ENCODE measurements around the gene NAA15.

Gene NAA15

DNA sequence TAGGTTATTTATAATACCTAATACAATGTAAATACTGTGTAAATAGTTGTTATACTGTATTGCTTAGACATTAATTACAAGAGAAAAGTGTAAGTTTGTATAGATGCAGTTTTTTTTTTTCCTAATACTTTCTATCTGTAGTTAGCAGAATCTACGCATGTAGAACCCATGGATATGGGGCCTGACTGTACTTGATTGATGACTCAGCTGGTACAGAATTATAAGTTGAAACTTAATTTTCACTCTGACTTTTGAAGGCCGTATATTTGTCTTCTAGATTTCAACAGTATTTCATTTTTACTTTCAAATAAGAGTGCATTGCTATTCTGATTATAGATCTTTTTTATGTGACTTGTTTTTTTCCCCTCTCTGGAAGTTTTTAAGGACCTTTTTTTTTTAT lies 31.7 kb downstream of the NAA15 start:
- TF ChIP-seq, protein P1, sequence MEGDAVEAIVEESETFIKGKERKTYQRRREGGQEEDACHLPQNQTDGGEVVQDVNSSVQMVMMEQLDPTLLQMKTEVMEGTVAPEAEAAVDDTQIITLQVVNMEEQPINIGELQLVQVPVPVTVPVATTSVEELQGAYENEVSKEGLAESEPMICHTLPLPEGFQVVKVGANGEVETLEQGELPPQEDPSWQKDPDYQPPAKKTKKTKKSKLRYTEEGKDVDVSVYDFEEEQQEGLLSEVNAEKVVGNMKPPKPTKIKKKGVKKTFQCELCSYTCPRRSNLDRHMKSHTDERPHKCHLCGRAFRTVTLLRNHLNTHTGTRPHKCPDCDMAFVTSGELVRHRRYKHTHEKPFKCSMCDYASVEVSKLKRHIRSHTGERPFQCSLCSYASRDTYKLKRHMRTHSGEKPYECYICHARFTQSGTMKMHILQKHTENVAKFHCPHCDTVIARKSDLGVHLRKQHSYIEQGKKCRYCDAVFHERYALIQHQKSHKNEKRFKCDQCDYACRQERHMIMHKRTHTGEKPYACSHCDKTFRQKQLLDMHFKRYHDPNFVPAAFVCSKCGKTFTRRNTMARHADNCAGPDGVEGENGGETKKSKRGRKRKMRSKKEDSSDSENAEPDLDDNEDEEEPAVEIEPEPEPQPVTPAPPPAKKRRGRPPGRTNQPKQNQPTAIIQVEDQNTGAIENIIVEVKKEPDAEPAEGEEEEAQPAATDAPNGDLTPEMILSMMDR (conservative IDR thresholded peaks at IDR 0.05; ENCODE audit: control insufficient read depth, insufficient read depth, low read depth, low read length): no peak
- no peak for DNase-seq (ENCODE audit: low read depth)
- H3K4me3 ChIP-seq (ENCODE audit: control insufficient read depth, low read depth, low read length): no peak overlapping the region

DNA sequence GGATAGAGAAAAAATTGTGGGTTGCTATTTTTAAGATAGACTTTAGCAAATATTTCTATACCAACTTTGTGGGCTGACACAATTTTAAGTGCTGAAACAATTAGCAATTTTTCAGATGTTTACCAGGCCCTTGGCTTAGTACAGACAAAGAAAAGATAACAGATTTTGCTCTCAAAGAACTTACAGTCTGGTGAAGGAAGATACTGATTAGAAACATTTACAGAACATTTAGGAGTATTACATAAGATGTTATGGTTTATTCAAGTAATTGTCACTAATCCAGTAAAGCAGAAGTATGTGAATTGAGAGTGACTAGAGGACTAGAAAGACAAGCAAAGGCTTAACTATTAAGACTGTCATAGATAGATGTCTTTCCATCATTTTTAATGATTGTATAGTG lies 36.3 kb downstream of the NAA15 start:
- TF ChIP-seq, protein P1 (conservative IDR thresholded peaks at IDR 0.05; ENCODE audit: control insufficient read depth, insufficient read depth, low read depth, low read length): no peak
- DNase-seq (ENCODE audit: low read depth): no peak
- no peak overlapping the region for H3K4me3 ChIP-seq (ENCODE audit: control insufficient read depth, low read depth, low read length)

DNA sequence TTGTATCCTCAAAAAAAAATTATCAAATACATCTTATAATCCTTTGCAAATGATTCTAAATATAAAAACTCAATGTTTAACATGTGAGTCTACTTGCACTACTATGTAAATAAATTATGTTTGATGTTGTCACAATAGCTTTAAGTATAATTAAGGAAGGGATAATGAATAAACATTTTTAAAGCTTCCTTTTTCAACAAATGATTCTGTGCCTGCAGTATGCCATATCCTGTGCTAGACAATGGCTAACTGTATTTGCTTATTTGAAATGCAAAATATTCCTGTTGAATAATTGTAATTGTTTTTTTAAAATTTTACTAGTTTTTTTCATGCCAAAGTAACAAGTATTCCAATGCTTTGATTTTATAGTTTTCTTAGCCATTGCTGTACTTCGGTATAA lies 60.0 kb downstream of the NAA15 start:
- DNase-seq (ENCODE audit: low read depth): no peak
- TF ChIP-seq, protein P1 (conservative IDR thresholded peaks at IDR 0.05; ENCODE audit: control insufficient read depth, insufficient read depth, low read depth, low read length): no peak
- no peak overlapping the region for H3K4me3 ChIP-seq (ENCODE audit: control insufficient read depth, low read depth, low read length)

DNA sequence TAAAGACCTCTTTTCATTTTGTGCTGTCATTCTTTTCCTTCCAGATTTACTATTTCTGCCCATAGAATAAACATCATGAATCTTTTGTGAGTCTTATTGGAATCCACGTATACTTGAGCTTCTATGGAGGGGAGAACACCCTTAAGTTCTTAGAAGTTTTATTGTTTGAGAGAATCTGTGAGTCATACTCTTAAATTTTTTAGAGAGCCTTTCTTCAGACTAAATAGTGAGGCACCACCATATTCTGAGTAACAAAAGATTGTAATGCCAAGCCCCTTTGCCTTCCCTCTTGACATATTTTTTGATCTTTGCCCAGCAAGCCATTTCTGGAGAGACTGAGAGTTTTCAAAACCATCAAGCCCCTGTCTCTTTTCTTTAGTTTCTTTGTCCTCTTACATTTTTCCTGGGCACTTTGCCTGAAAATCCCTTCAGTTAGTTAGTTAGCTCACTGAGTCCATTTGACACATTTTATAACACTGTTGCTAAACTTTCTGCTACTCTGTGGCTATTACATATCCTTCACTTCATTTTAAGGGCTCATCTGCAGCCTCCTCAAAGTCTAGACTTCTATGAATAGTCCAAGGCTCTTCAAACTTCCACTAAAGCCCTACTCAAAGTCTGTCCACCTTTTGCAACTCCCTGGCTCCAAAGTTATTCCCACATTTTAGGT lies 66.3 kb downstream of the NAA15 start:
- DNase-seq (ENCODE audit: low read depth): peak; percentile 30
- TF ChIP-seq, protein P1 (conservative IDR thresholded peaks at IDR 0.05; ENCODE audit: control insufficient read depth, insufficient read depth, low read depth, low read length): no peak
- no peak overlapping the region for H3K4me3 ChIP-seq (ENCODE audit: control insufficient read depth, low read depth, low read length)

DNA sequence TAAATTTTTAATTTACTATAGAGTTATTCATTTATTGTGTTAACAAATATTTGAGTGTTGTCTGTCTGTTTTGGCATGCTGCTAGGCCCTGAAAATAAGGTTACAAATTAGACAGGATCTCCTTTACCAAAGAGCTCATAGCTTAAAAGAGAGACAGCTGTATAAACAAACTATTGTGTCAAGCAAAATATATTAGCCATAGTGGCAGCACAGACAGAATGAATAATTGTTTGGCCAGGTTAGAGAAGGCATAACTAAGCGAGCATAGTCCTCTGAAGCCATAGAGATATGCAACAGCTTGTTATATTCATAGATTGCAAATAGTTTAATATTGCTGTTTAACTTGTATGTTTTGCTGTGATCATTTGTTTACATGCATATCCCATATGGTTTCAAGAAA lies 67.7 kb downstream of the NAA15 start:
- TF ChIP-seq, protein P1 (conservative IDR thresholded peaks at IDR 0.05; ENCODE audit: control insufficient read depth, insufficient read depth, low read depth, low read length): no peak
- no peak overlapping the region for H3K4me3 ChIP-seq (ENCODE audit: control insufficient read depth, low read depth, low read length)
- DNase-seq (ENCODE audit: low read depth): peak; percentile 5

DNA sequence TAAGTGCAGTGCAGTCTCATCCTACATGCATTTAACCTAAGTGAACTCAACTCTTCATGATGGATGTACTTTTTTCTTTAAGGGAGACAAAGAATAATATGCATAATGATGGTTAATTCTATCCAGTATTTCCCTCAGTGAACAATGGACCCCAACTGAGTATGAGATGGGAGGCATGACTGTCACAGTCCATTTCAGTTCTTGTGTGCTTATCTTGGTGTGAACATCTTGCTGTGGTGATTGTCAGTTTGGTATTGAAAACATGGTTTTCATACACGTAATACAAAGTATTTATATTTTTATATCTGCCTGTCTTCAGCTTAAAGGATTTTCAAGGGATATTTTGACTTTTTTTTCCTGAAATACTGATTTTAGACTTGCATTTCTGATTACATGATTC lies 72.9 kb downstream of the NAA15 start:
- TF ChIP-seq, protein P1 (conservative IDR thresholded peaks at IDR 0.05; ENCODE audit: control insufficient read depth, insufficient read depth, low read depth, low read length): no peak
- no peak for DNase-seq (ENCODE audit: low read depth)
- no peak overlapping the region for H3K4me3 ChIP-seq (ENCODE audit: control insufficient read depth, low read depth, low read length)

DNA sequence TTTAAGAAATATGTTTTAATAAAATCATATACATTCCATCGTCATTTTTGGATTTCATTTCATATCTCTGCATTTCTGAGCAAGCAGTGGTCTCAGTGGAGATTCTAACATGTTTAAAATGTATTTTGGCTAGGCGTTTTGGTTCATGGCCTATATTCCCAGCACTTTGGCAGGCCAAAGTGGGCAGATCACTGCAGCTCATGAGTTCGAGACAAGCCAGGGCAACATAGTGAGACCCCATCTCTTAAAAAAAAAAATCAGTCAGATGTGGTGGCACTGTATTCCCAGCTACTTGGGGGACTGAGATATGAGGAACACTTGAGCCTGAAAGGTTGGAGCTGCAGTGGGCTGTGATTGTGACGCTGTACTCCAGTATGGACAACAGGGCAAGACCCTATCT lies 85.1 kb downstream of the NAA15 start:
- TF ChIP-seq, protein P1 (conservative IDR thresholded peaks at IDR 0.05; ENCODE audit: control insufficient read depth, insufficient read depth, low read depth, low read length): no peak
- H3K4me3 ChIP-seq (ENCODE audit: control insufficient read depth, low read depth, low read length): no peak overlapping the region
- no peak for DNase-seq (ENCODE audit: low read depth)
